RWPE1 (cell line): ENCODE results near the gene HOXC11.

Source experiments
- CTCF ChIA-PET: fragments of 350-600 bp; sonication (Branson Sonifier 250); formaldehyde crosslinking; extraction: SDS; loops from one replicate; lab custom pipeline; 2021; lab: Yijun Ruan, JAX
- POLR2A ChIA-PET: fragments of 400-600 bp; formaldehyde crosslinking; extraction: SDS; loops from one replicate; lab custom pipeline; 2020; ENCODE audit warnings: antibody characterized with exemption; ENCODE audit not compliant: low non-redundant PET; lab: Yijun Ruan, JAX
- DNase-seq: peaks from one replicate; pipeline ENCODE4 v3.0.0; 2012; ENCODE audit warnings: low spot score
- H3K27ac ChIP-seq: fragments of 450-650 bp; 2 replicates; pipeline ENCODE4 v1.5.1; 2017
- CTCF ChIP-seq: fragments of 450-650 bp; conservative IDR thresholded peaks from 2 replicates; pipeline ENCODE4 v1.5.1; 2017; ENCODE audit warnings: low read depth, mild to moderate bottlenecking

The HOXC11 gene

GRCh38 chr12:53952335-53952694 is 20.6 kb upstream of the HOXC11 start:
- ChIA-PET POLR2A (no interaction called here), CTCF (interaction anchor here (0.6 to 1.7 kb wide), 5 partner anchors 56 to 250 kb away, joined by 3 to 5 read pairs (median 3); no protein-coding TSS in a partner anchor)
- H3K27ac ChIP-seq = no peak overlapping the region
- no peak for TF ChIP-seq CTCF
- no peak for DNase-seq

- ChIA-PET CTCF (interaction anchor here (0.6 to 1.7 kb wide), 5 partner anchors 32 to 248 kb away, joined by 3 to 5 read pairs (median 3); partner anchors contain the start of gene HOXC10), POLR2A (no interaction called here)
- TF ChIP-seq CTCF = no peak
- DNase-seq = peak; percentile 67
- no peak overlapping the region for H3K27ac ChIP-seq
Observed at GRCh38 chr12:53952871-53953734, 19.8 kb upstream of the HOXC11 start.

GRCh38 chr12:53953831-53954693 is 18.9 kb upstream of the HOXC11 start:
- no peak for TF ChIP-seq CTCF
- CTCF ChIA-PET = interaction anchor here (0.6 to 2.2 kb wide), 7 partner anchors 31 to 252 kb away, joined by 3 to 5 read pairs (median 4); partner anchors contain the start of gene HOXC10
- no peak for DNase-seq
- H3K27ac ChIP-seq = no peak overlapping the region
- POLR2A ChIA-PET = no interaction called here

- H3K27ac ChIP-seq = no peak within 1 kb of the TSS
- TF ChIP-seq CTCF = no peak
- peak; percentile 37 for DNase-seq
- CTCF ChIA-PET = interaction anchor here (0.6 to 2.2 kb wide), 3 partner anchors 79 to 208 kb away, joined by 4 to 5 read pairs (median 4); no protein-coding TSS in a partner anchor
- POLR2A ChIA-PET = no interaction called here
Observed at GRCh38 chr12:53954694-53955035, 18.3 kb upstream of the HOXC11 start, which contains the start of gene HOXC12. Gene HOXC12, plus strand, starts transcription at chr12:53954903. Its CDS starts 27 bp downstream, at chr12:53954930.

- POLR2A ChIA-PET = no interaction called here
- CTCF ChIA-PET = interaction anchor here (0.6 to 2.2 kb wide), 3 partner anchors 79 to 209 kb away, joined by 4 to 5 read pairs (median 4); no protein-coding TSS in a partner anchor
Observed at GRCh38 chr12:53955036-53955775, 17.7 kb upstream of the HOXC11 start.

More at GRCh38 chr12:53955036-53955775, 17.7 kb upstream of the HOXC11 start:
- H3K27ac ChIP-seq = no peak overlapping the region
- DNase-seq = no peak
- no peak for TF ChIP-seq CTCF
